ENCODE data around the gene POP7.

- TF ChIP-seq CTCF (IDR thresholded peaks at IDR 0.05; ENCODE audit: low read depth, low read length) (no peak), MYC (IDR thresholded peaks at IDR 0.05; ENCODE audit: low read depth, low read length) (no peak), POLR2A (IDR thresholded peaks at IDR 0.05; ENCODE audit: extremely low read depth, insufficient read length) (no peak)
Measured at GRCh38 chr7:100692578-100692961, 13.4 kb upstream of the POP7 start.

Data from NB4 (cell line).